ENCODE results near the gene AGPAT4.
"Not testable (repeated sequence)": the region's sequence is repeated elsewhere in the genome, so short reads cannot be mapped to it uniquely, and the experiment has no call there.

Gene AGPAT4

DNA sequence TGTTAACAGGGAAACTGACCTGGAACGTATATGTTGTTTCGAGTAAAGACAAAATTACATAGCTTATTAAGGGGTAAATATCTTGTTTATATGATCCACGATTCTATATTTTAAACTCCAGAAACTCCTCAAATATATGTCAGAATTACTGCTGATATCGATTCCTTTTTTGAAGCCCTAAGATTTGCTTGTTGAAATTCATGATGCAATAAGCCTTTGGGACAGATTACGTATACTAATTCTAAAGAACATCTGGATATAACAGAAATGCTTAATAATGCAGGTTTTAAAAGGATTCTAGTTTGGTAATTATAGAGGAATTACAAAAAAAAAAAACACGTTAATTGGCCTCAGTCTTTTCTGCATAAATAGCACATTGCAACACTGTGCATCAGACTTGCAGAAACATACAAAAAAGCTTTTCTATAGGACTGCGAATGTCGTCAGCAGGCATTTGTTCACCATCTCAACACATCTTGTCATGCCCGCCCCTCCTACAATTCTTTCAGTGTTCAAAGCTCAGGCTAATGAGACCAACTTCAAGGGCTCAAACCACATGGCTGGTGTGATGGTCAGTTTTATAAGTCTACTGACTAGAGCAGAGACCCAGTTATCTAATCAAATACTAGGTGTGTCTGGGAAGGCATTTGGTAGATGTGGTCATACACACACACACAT lies 74.9 kb downstream of the AGPAT4 start:
- DNase-seq = no peak

DNA sequence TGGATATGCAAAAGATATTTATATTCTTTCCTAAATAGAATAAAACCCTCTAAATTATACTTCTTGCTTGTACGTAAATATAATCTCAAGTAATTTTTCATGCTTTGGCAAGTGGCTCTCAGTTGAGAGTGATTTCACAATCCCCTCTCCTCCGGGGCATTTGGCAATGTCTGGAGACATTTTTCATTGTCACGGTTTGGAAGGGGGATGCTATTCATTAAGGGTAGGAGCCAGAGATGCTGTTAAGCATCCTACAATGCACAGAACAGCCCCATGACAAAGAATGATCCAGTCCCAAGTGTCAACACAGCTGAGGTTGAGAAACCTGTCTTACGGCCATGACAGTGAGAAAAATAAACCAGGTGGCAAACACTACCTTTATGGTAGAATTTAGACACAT lies 75.7 kb downstream of the AGPAT4 start:
- DNase-seq = peak; percentile 26

DNA sequence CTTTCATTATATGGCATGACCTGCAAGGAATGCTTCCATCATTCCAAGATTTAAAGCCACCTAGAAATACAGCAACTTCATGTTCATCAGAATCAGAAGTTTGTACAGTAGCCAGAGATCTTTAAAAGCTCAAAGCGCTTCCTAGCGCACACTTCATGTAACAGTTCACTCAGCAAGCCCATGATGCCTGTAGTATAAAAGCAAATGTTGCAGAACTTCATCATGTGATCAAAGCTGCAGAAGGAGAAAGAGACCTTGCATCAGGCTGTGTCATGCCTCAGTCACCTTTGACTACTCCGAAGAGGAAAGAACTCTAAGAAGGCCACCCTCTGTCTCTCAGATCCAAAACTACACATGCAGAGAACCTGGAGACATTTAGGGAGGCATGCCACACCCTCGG lies 78.5 kb downstream of the AGPAT4 start:
- DNase-seq = no peak

DNA sequence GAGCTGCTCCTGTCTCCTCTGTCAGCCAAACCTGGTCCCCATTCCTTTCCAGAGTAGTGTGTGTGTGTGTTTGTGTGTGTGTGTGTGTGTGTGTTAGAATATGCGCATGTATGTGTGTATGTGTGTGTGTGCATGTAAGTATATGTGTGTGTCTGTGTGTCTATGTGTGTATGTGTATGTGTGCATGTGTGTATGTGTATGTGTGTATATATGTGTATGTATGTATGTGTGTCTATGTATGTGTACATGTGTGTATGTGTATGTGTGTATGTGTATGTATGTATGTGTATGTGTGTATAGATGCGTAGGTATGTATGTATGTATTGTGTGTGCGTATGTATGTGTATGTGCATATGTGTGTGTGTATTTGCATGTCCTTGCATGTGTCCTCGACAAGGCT lies 79.5 kb downstream of the AGPAT4 start:
- DNase-seq = no peak

DNA sequence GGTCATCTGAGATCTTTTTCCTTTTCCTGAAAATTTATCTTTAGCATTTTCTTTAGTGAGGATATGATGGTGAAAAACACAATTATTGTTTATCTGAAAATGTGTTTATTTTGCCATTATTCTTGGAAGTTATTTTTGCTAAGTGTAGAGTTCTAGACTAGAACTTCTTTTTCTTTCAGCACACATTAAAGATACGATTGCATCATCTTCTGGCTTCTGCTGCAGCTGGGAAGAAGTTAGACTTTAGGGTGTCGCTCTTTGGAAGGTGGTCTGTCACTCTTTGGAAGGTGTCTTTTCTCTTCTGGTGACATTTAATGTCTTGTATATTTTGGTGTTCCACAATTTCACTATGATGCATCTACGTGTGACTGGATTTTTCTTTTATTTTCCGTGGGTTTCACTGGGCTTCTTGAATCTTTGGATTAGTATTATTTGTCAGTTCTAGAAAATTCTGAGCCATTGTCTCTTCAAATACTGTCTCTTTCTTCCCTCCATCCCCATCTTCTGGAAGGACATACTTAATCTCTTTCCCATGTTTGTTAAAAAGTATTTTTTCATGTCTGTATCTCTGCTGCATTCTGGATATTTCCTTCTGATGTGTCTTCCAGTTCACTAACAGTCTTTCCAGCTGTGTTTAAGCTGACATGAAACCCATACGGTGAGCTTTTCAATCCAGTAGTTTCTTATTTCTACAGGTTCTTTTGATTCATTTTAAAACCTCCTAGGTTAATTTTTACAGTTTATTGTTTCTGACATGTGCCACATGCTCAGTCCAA lies 81.0 kb downstream of the AGPAT4 start:
- DNase-seq = no peak

DNA sequence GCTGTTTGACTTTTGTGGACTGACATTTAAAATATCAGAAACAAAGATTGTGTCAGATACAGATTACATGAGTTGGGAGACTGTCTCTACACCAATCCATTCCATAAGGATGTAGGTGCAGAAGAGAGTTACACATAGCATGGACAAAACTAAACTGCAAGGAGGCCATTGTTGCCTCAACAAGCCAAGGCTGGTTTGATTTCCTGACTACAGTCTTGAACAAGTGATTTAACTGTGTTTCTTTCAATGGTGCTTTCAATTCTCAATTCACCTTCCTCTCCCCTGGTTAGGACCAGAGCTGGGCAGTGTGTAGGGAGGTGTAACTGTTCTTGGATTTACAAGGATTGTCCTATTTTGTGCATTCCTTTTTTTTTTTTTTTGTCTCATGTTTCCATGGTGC lies 82.2 kb downstream of the AGPAT4 start:
- no peak for DNase-seq

DNA sequence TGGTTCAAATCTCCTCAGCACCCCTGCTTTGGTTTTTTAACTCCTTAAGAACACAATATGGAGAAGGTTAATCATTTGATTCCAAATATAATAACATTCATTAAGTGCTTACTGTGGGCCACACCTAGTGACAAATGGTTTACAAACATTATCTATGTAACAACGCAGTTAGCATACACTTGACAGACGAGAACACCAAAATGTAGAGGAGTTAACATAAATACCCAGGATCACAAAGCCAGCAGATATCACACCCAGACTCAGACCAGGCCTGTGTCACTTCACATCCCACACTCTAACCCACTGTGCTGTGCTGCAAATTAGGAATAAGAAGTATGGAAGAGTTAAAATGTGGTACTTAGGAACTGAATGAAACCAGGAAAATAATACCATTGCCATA lies 82.9 kb downstream of the AGPAT4 start:
- no peak for DNase-seq

DNA sequence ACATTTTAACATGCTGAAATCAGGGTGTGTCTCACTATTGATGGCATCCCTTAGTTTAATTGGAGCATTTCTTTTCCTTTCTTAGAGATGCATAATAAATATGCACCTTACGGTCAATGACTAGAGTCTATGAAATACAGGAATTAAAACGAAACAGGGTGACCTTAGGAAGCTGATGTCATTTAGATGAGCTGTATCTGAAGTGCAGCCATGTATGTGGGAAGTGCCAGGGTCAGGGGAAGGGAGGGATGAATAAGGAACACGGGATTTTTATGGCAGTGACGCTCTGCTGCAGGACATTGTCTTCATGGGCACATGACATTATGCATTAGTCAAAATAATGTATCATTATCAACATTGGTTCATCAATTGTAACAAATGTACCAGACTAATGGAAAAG lies 84.0 kb downstream of the AGPAT4 start:
- no peak for DNase-seq

DNA sequence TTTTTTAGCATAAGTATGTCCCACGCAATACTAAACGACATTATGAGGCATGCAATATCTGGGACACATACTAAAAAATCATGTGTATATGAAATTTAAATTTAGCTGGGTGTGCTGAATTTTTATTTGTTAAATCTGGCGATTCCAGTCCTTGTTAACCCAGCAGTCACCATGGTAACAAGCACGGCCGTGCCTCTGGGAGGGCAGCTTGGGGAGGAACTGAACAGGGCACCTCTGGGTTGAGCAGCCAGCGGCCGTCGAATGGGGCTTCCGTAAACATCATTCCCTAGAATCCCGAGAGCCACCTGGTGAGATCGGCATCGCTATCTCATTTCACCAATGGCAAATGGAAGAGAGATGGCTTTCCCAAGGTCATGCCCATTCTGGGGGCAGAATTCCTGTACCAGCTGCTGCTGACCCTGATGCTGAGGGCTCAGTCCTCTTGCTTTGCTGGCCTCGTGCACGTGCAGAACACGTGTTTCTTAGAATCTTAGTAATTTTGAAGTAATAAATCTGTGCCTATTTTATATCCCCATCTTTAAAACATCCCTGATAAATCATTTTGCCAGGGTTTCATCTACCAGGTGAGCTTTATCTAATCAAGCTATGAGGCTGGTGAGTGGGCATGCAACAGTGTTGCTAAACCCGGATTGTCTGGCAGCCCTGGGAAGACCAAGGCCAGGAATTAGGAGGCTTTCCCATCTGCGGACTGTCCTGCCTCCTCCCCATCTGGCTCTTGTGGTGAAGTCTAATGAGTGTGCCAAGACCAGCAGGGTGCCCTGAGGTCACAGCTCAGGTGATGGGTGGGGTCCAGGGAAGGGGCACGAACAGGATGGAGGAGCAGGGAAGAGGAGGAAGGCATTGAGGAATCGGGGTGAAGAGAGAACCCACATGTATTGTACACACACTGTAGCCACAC lies 85.1 kb downstream of the AGPAT4 start:
- DNase-seq = peak; percentile 11

DNA sequence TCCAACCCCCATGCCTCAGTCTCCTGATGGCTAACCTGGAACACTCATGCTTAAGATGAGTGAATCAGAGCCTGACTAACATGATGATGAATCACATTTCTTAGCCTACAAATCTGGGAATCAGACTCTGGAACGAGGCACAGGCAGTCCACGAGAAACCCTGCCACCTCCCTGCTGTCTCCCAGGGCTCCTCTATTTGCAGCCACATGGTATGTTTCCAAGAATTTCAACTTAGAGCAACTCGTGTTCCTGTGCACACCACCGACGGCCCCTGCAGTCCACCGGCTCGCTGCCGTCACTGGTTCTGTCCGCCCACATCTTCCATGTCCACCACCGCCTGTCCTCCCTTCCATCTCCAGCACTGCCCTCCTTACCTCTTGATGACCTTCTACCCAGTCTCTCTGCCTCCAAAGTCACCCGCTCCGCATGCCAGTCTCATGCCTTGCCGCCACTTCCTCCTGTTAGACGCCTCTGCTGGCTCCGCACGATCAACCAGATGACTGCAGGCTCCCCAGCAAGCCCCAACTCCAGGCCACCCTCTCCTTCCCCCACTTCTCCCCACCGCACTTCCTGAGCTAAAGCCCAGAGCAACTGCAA lies 87.6 kb downstream of the AGPAT4 start:
- no peak for DNase-seq

DNA sequence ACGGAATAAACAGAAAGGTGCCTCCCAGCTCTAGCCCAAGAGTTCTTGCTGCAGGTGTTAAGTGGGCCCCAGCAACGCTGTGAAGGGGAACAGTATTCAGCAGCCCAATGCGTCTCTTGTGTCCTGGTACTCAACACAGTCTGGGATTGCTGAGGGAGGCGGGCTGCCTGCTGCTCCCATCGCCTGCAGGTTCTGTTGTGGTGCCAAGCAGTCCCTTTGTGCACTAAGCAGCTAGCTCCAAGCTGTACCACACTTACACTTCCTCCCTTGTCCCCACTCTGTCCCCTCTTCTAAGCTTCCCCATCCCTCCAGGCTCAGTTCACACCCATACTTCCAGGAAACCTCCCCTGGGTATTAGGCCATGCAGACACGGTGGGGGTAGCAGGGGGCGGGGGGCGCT lies 92.7 kb downstream of the AGPAT4 start:
- DNase-seq = no peak

DNA sequence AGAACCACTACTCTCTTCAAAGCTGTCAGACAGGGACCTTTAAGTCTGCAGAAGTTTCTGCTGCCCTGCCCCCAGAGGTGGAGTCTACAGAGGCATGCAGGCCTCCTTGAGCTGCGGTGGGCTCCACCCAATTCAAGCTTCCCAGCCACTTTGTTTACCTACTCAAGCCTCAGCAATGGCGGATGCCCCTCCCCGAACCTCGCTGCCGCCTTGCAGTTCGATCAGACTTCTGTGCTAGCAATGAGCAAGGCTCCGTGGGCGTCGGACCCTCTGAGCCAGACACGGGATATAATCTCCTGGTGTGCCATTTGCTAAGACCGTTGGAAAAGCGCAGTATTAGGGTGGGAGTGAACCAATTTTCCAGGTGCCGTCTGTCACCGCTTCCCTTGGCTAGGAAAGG lies 95.7 kb downstream of the AGPAT4 start:
- not testable (repeated sequence) for DNase-seq

DNA sequence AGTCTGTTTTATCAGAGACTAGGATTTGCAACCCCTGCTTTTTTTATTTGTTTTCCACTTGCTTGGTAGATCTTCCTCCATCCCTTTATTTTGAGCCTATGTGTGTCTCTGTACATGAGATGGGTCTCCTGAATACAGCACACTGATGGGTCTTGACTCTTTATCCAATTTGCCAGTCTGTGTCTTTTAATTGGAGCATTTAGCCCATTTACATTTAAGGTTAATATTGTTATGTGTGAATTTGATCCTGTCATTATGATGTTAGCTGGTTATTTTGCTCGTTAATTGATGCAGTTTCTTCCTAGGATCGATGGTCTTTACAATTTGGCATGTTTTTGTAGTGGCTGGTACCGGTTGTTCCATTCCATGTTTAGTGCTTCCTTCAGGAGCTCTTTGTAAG lies 97.4 kb downstream of the AGPAT4 start:
- DNase-seq = not testable (repeated sequence)

DNA sequence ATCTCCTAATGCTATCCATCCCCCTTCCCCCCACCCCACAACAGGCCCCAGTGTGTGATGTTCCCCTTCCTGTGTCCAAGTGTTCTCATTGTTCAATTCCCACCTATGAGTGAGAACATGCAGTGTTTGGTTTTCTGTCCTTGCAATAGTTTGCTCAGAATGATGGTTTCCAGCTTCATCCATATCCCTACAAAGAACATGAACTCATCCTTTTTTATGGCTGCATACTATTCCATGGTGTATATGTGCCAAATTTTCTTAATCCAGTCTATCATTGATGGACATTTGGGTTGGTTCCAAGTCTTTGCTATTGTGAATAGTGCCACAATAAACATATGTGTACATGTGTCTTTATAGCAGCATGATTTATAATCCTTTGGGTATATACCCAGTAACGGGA lies 101.1 kb downstream of the AGPAT4 start:
- not testable (repeated sequence) for DNase-seq

DNA sequence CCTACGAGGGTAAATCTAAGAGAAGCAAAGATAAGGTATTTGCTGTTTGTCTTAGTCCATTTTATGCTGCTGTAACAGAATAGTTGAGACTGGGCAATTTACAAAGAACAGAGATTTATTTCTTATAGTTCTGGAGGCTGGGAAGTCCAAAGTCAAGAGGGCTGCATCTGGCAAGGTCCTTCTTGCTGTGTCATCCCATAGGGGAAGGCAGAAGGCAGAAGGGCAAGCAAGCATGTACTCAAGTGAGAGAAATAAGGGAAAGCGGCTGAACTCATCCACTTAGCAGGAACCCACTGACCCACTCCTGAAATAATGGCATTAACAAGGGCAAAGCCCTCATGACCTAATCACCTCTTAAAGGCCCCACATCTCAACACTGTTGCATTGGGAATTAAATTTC lies 102.7 kb downstream of the AGPAT4 start:
- no peak for DNase-seq

DNA sequence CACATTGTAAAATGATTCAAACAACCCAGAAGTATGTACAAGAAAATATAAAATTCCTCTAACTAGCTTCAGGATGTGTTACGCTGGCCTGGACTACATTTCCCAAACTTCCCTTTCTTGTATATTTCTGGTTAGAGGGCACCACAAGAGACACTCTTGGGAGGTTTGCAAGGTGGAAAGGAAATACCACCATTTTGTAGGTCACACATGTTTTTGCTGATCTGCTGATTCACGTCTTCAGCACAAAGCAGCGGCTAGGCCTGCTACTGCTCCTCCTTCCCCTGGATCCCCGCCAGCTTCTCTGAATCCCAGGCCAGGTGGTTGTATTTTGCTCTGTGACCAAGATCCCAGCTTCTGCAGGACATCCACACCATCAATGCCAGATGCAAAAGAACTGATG lies 104.2 kb downstream of the AGPAT4 start:
- peak; percentile 95 for DNase-seq

DNA sequence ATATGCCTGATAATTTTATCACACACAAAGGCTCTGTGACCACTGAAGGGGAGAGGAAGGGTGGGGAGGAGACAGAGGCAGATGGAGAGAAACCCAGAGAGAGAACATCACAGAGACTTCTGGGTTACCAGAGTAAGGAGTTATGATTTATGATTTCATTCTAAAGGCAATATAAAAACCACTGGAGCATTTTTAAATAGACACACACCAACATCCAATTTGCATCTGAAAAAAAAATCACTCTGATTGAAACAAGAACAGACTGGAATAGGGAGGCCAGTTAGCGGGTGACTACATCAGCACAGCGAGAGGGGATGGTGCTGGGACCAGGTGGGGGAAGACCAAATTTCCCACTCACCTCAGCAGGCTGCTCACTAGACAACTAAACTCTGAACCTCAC lies 104.8 kb downstream of the AGPAT4 start:
- DNase-seq = peak; percentile 81

DNA sequence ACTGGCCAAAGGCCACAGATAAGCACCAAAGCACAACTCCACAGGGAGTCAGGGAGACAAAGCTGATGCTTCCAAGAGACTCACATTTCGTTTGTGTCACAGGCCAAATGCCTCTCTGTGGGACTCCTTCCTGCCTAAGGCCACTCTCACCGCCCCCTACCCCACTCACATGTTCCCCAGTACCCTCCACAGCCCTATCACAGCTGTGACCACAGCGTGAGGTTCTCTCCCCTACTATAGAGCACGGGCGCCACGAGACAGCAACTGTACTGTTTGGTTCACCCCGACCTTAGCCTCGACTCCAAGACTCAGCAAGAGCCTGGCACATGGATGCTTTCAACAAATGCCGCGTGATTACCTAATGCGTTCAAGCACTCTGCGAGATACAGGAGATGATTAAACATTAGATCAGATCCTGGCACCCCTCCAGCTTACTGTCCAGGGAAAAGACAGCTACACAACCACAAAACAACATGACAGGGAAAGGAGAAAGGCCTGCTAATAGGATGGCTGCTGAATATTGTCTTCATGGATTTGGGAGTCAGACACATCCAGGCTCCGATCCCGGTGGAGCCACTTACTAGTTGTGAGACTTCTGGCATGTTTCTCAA lies 105.5 kb downstream of the AGPAT4 start:
- DNase-seq = peak; percentile 100

DNA sequence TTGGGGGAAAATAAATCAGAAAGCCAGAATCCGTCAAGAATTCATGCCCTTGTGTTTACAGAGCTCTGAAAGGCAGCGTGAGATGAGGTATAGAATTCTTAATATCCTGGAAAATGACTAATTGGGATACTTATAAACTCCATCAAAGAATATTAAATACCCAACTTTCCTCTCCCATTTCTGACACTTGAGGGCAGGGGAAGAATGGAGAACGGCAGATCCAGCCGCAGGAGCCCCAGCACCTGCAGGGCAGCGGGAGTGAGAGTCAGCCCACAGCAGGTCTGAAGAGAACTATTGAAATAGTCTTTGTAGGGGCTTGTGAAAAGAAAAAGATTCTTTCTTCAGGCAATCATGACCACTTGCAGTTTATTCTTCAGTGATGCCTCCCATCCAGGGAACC lies 107.2 kb downstream of the AGPAT4 start:
- no peak for DNase-seq

DNA sequence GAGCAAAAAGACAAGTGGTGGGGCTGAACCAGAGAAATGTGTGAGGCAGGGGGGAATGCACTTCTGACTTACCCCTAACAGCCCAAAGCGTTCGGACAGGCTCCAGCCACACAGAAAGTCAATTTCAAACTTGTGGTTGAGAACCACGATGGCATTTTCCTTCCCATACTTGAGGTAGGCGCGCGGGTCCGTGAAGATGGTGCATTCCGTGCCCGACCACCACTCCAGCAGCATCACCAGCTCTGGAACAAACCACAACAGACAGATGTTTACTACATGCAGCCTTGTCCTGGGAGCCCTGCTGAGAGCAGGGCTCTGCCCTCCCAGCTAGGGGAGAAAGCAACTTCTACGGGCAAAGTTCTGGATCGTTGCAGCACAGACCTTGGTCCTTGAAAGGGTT lies 107.7 kb downstream of the AGPAT4 start:
- no peak for DNase-seq

DNA sequence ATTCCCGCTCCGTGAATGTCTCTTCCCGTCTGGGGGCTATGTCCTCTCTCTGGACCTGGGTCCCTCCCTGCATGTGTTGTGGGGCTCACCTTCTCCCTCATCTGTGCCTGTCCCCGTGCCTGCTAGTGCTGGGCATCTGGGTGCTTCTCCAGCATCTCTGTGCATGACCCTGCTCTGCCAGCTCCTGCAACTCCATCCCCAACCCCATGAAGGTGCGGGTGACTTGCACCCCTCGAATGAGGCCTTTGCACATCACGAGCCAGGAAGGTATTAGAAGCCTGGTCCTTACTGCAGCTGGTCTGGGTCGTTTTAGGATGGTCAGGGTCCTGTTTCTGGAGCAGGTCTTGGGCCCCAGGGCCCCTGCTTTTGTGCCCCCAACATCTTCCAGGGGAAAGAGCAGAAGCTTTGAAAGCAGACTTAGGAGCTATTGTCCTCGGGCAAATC lies 109.7 kb downstream of the AGPAT4 start:
- DNase-seq = no peak

DNA sequence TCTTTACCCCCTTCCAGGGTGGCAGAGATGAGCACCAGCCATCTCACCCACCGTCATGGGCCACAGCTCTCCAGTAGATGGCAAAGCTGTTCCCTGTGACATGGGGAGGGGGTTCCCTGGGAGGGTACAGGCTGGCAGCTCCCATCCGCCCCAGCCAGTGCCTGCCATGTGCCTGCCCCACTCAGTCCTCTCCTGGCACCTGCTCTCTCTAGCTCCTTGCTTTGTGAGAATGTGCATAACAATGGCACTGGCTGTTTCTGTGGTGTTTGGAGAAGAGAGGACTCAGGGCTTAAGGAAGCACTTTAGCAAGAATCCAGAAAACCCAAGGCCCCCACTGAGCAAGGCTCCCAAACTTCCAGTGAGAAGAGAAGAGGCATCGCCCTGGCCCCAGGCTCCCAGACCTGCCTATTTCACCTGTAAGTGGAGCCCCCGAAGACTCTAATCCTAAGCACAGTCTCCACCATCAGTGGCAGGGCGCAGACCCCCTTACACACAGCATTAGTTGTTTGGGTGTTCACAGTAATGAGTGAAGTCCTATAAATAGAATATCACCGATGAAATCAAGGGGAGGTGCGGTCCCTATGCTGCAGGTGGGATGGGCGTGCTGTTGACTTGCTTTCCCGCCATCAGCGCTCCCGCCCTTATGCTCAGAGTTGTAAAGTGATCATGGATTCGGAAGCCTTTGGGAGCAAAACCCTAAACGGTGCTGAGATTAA lies 110.2 kb downstream of the AGPAT4 start:
- DNase-seq = no peak
